AG04450 (cell line): Measurements from ENCODE around the gene ARMH2. TPM values are rescaled to one million over a fixed set of nuclear protein-coding genes. Genes with fewer than 3 reads are reported as not detected.

Experiments used
- CTCF ChIA-PET: fragments of 300-600, 350-600 bp; formaldehyde crosslinking; extraction: SDS; loops from one replicate; lab custom pipeline; 2022; ENCODE audit warnings: antibody characterized with exemption, inconsistent platforms; lab: Charles Lee
- POLR2A ChIA-PET: fragments of 350-600 bp; formaldehyde crosslinking; extraction: SDS; loops from one replicate; lab custom pipeline; 2021; ENCODE audit warnings: antibody characterized with exemption, inconsistent platforms; lab: Yijun Ruan, JAX
- DNase-seq: peaks from one replicate; pipeline ENCODE4 v3.0.0-alpha.2; 2011; ENCODE audit warnings: low read depth, low spot score
- H3K27ac ChIP-seq: one replicate; pipeline ENCODE4 v1.5.1; 2012; ENCODE audit warnings: low read depth, low read length, control low read depth
- H3K27me3 ChIP-seq: one replicate; pipeline ENCODE4 v1.6.0; 2012; ENCODE audit warnings: low read length; ENCODE audit not compliant: control insufficient read depth, insufficient read depth
- H3K4me3 ChIP-seq: 2 replicates; pipeline ENCODE4 v1.5.1; 2011; ENCODE audit warnings: mild to moderate bottlenecking, low read depth, low read length, control low read depth
- H3K9me3 ChIP-seq: 2 replicates; pipeline ENCODE4 v1.5.1; 2012; ENCODE audit warnings: low read length; ENCODE audit not compliant: control insufficient read depth, insufficient read depth
- polyA plus RNA-seq: library from polyadenylated mRNA; depleted of rRNA; stranded (reverse); fragments of >200 nt; gene quantifications from 2 replicates; pipeline ENCODE4 v1.2.3, GENCODE V29; 2011
- TF ChIP-seq, protein P1 (sequence below): IDR thresholded peaks from 2 replicates; pipeline ENCODE4 v1.5.1; 2011; ENCODE audit warnings: low read depth, low read length, control low read depth, inconsistent platforms

Gene ARMH2
- polyA plus RNA-seq, 1 experiment = not detected

DNA sequence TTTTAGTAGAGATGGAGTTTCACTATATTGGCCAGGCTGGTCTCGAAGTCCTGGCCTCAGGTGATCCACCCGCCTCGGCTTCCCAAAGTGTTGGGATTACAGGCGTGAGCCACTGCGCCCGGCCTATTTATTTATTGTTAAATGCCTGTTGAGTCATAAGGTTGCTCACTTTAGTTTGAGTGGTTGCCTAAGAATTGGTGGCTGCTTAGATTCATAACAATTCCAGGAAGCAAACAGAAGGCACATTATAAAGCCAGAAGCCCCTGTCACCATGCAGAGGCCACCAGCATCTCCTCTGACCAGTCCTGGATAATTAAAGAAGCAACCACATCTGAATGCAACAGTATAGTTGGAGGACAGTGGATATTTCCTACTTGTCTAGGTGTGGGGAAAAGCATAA lies 24.0 kb upstream of the ARMH2 start:
- POLR2A ChIA-PET = no interaction called here
- TF ChIP-seq, protein P1, sequence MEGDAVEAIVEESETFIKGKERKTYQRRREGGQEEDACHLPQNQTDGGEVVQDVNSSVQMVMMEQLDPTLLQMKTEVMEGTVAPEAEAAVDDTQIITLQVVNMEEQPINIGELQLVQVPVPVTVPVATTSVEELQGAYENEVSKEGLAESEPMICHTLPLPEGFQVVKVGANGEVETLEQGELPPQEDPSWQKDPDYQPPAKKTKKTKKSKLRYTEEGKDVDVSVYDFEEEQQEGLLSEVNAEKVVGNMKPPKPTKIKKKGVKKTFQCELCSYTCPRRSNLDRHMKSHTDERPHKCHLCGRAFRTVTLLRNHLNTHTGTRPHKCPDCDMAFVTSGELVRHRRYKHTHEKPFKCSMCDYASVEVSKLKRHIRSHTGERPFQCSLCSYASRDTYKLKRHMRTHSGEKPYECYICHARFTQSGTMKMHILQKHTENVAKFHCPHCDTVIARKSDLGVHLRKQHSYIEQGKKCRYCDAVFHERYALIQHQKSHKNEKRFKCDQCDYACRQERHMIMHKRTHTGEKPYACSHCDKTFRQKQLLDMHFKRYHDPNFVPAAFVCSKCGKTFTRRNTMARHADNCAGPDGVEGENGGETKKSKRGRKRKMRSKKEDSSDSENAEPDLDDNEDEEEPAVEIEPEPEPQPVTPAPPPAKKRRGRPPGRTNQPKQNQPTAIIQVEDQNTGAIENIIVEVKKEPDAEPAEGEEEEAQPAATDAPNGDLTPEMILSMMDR = no peak
- CTCF ChIA-PET = no interaction called here
- no peaks in the 10 kb centered on the region for H3K27me3 ChIP-seq
- no peak overlapping the region for H3K27ac ChIP-seq
- H3K4me3 ChIP-seq = no peak overlapping the region
- no peak for DNase-seq
- no peaks in the 10 kb centered on the region for H3K9me3 ChIP-seq

DNA sequence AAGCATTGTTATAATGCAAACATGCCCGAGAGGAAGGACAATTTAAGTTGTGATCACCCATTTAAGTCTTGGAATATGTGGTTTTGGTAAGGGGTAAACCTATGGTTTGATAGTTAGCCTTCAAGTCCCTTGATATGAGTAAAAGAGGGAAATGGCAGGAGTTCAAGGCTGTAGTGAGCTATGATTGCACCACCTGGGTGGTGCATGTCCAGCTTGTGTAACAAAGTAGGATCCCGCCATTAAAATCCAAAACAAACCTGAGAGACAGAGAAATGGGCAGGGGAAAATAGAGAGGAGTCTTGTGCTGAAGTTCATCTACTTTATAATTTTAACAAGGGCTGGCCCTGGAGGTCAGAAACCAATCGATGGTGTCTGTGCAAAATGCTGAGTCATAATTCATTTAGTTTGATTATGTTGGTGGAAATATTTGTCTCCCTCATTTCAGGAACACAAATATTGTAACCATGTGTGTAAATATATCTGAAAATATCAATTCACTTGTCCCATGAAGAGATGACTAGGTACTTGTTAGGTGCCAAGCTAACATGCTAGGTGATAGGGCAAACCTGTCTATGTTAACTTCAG lies 23.2 kb upstream of the ARMH2 start:
- no peak overlapping the region for H3K4me3 ChIP-seq
- TF ChIP-seq, protein P1 = no peak
- no peaks in the 10 kb centered on the region for H3K27me3 ChIP-seq
- no peak for DNase-seq
- ChIA-PET POLR2A (no interaction called here), CTCF (no interaction called here)
- H3K27ac ChIP-seq = no peak overlapping the region
- H3K9me3 ChIP-seq = no peaks in the 10 kb centered on the region

DNA sequence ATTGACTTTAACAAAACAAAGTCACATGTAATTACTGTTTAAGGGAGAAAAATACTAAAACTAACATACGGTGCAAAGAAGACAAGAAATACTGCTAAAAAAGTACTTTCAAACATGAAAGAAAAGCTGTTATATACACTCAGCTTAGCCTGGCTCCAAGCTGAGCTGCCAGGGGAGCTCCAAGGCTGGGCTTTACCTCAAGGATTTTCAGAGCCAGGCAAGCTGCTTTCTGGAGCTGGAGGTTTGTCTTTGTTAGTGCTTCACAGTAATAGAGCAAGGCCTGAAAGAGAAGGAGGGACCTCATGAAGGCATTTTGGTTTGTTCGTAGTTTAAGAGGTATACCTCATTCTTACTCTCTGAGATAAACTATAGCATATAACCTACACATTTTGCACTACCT lies 19.6 kb upstream of the ARMH2 start:
- TF ChIP-seq, protein P1 = no peak
- H3K27me3 ChIP-seq = no peaks in the 10 kb centered on the region
- no peak overlapping the region for H3K4me3 ChIP-seq
- ChIA-PET CTCF (interaction anchor here (0.7 kb wide), 1 partner anchor 12 kb away, joined by 12 read pairs; no protein-coding TSS in a partner anchor), POLR2A (no interaction called here)
- DNase-seq = no peak
- H3K9me3 ChIP-seq = no peaks in the 10 kb centered on the region
- no peak overlapping the region for H3K27ac ChIP-seq

DNA sequence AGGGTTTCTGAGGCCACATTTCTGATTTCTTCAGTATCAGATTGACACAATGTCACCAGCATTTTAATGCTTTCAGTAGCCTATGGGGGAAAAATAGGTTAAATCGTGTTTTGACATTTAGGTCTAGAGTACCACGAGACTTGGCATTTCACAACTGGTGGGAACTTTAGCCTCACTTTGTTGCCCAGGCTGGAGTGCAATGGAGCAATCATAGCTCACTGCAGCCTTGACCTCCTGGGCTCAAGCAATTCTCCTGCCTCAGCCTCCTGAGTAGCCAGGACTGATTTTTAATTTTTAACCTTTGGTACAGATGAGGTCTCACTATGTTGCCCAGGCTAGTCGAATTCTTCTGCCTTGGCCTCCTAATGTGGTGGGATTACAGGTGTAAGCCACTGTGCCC lies 11.0 kb upstream of the ARMH2 start:
- Histone ChIP-seq H3K9me3 (no peaks in the 10 kb centered on the region), H3K27me3 (no peaks in the 10 kb centered on the region), H3K27ac (no peak overlapping the region), H3K4me3 (no peak overlapping the region)
- no peak for DNase-seq
- ChIA-PET POLR2A (no interaction called here), CTCF (no interaction called here)
- TF ChIP-seq, protein P1 = no peak

DNA sequence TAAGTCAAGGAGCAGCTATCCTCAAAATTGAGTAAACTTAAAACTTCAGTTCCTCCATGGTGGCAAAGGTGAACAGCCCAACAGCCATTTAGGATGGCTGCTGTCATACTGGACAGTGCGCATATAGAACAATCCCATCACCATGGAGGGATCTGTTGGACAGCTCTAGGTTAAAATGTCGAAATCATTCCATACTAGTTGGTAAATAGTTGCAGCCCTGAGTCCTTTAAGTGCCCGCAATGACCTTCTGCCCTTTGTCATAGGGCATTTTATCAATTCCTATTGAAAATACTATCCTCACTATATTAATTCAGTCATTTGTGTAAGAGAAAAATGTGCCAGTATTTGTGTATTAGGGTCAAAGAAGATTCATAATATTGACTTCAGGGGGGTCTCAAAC lies 8.9 kb upstream of the ARMH2 start:
- H3K27me3 ChIP-seq = no peaks in the 10 kb centered on the region
- DNase-seq = no peak
- H3K4me3 ChIP-seq = no peak overlapping the region
- H3K9me3 ChIP-seq = no peaks in the 10 kb centered on the region
- TF ChIP-seq, protein P1 = no peak
- CTCF ChIA-PET = no interaction called here
- H3K27ac ChIP-seq = no peak overlapping the region
- POLR2A ChIA-PET = no interaction called here
